ENCODE results near the gene STK31.
A peak's percentile ranks its signal among the peaks of the same experiment; 100 is the strongest.
"Not testable (repeated sequence)": the region's sequence is repeated elsewhere in the genome, so short reads cannot be mapped to it uniquely, and the experiment has no call there.

Gene STK31

DNA sequence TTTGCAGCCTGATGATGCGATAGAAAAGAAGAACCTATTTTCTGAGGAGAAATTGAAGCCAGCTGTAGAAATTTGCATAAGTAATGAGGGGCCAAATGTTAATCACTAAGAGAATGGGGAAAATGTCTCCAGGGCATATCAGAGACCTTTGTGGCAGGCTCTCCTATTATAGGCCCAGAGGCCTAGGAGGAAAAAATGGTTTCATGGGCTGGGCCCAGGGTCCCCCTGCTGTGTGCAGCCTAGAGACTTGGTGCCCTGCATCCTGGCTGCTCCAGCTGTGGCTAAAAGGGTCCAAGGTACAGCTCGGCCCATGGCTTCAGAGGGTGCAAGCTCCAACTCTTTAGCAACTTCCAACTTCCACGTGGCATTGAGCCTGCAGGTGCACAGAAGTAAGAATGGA lies 123.4 kb downstream of the STK31 start:
- Mint-ChIP-seq H3K27me3 (ENCODE audit: low read depth) (peaks cover 3% of the 10 kb centered on the region), H3K27ac (no peak overlapping the region), H3K36me3 (ENCODE audit: low read depth) (peaks cover 5% of the 10 kb centered on the region), H3K4me3 (no peak overlapping the region), H3K4me1 (no peaks in the 10 kb centered on the region), H3K9me3 (peaks cover 59% of the 10 kb centered on the region)
- TF ChIP-seq, protein P1, sequence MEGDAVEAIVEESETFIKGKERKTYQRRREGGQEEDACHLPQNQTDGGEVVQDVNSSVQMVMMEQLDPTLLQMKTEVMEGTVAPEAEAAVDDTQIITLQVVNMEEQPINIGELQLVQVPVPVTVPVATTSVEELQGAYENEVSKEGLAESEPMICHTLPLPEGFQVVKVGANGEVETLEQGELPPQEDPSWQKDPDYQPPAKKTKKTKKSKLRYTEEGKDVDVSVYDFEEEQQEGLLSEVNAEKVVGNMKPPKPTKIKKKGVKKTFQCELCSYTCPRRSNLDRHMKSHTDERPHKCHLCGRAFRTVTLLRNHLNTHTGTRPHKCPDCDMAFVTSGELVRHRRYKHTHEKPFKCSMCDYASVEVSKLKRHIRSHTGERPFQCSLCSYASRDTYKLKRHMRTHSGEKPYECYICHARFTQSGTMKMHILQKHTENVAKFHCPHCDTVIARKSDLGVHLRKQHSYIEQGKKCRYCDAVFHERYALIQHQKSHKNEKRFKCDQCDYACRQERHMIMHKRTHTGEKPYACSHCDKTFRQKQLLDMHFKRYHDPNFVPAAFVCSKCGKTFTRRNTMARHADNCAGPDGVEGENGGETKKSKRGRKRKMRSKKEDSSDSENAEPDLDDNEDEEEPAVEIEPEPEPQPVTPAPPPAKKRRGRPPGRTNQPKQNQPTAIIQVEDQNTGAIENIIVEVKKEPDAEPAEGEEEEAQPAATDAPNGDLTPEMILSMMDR (IDR thresholded peaks at IDR 0.05; ENCODE audit: unreplicated experiment in 3 of 3), result no peak

DNA sequence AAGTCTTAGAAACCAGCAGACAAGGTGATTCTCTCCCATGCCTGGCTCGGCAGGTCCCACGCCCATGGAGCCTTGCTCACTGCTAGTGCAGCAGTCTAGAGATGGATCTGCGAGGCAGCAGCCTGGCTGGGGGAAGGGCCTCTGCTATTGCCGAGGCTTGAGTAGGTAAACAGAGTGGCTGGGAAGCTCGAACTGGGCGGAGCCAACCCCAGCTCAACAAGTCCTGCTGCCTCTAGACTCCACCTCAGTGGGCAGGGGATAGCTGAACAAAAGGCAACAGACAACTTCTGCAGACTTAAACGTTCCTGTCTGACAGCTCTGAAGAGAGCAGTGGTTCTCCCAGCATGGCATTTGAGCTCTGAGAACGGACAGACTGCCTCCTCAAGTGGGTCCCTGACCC lies 134.8 kb downstream of the STK31 start:
- H3K27ac Mint-ChIP-seq; H3K36me3 Mint-ChIP-seq (ENCODE audit: low read depth); H3K27me3 Mint-ChIP-seq (ENCODE audit: low read depth); H3K4me1 Mint-ChIP-seq; H3K4me3 Mint-ChIP-seq: not testable (repeated sequence)
- H3K9me3 Mint-ChIP-seq, result peaks cover 51% of the 10 kb centered on the region

DNA sequence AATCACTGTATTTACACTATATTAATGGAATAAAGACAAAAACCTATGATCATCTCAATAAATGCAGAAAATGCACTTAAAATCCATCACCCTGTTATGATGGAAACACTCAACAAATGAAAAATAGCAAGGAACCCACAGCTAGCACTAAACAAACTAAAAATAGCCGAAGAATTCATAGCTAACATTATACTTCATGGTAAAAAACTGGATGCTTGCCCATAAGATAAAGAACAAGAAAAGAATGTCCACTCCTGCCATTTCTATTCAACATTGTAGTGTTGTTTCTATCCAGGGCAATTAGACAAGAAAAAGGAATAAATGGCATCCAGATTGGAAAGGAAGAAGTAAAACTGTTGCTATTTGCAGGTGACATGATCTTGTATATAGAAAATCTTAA lies 142.1 kb downstream of the STK31 start:
- TF ChIP-seq, protein P1 (IDR thresholded peaks at IDR 0.05; ENCODE audit: unreplicated experiment in 3 of 3), result no peak
- peaks cover 25% of the 10 kb centered on the region for H3K9me3 Mint-ChIP-seq
- H3K4me1 Mint-ChIP-seq, result no peaks in the 10 kb centered on the region
- no peaks in the 10 kb centered on the region for H3K36me3 Mint-ChIP-seq (ENCODE audit: low read depth)
- no peaks in the 10 kb centered on the region for H3K27me3 Mint-ChIP-seq (ENCODE audit: low read depth)
- H3K27ac Mint-ChIP-seq, result no peak overlapping the region
- H3K4me3 Mint-ChIP-seq, result no peak overlapping the region

DNA sequence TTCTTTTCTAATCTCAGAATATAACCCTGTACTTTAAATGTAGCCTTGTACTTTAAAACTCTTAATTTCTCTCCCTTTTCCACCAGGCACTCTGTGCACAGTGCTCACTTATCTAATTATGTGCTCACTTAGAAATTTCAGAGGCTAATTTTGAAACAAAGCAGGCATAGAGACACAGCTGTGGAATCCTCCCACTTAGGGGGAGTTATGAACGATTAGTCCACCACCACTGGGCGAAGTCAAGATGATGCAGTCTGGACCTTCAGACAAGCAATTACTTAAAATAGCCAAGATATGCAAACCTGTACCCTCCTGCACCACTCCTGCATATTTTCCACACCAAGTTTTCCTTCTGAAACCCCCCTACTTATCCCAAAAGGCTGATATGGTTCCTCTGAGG lies 143.0 kb downstream of the STK31 start:
- peaks cover 3% of the 10 kb centered on the region for H3K27me3 Mint-ChIP-seq (ENCODE audit: low read depth)
- H3K9me3 Mint-ChIP-seq, result peaks cover 20% of the 10 kb centered on the region
- H3K27ac Mint-ChIP-seq, result no peak overlapping the region
- TF ChIP-seq, protein P1 (IDR thresholded peaks at IDR 0.05; ENCODE audit: unreplicated experiment in 3 of 3), result no peak
- H3K36me3 Mint-ChIP-seq (ENCODE audit: low read depth), result no peaks in the 10 kb centered on the region
- no peak overlapping the region for H3K4me3 Mint-ChIP-seq
- H3K4me1 Mint-ChIP-seq, result no peaks in the 10 kb centered on the region

DNA sequence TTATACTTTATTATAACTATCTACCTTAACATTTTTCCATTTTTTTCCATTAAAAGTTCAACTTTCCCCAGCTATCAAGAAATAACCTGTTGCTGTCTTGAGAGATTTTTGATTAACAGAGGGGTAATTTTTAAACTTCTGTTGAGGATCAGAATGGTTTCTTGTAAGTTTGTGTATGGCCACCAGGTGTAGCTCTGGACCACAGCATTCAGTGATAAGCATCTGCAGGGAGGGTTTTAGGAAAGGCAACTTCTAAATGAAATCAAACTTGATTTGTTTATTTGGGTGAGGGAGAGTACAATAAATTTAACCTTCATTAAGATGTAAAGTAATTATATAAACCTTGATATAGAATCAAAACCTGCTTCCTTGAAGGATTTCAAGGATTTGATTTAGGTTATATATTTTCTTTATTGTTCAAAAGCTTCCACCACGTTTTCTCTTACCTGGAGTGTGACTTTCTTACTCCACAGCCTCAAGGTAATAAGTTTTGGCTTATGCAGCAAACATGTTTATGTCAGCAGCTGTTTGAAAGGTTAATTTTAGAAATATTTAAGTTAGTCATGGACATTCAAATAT lies 153.3 kb downstream of the STK31 start:
- no peaks in the 10 kb centered on the region for H3K4me1 Mint-ChIP-seq
- no peak overlapping the region for H3K4me3 Mint-ChIP-seq
- no peaks in the 10 kb centered on the region for H3K9me3 Mint-ChIP-seq
- no peaks in the 10 kb centered on the region for H3K27me3 Mint-ChIP-seq (ENCODE audit: low read depth)
- TF ChIP-seq, protein P1 (IDR thresholded peaks at IDR 0.05; ENCODE audit: unreplicated experiment in 3 of 3), result peak; percentile 67 to 70 (median 68)
- no peak overlapping the region for H3K27ac Mint-ChIP-seq
- no peaks in the 10 kb centered on the region for H3K36me3 Mint-ChIP-seq (ENCODE audit: low read depth)

DNA sequence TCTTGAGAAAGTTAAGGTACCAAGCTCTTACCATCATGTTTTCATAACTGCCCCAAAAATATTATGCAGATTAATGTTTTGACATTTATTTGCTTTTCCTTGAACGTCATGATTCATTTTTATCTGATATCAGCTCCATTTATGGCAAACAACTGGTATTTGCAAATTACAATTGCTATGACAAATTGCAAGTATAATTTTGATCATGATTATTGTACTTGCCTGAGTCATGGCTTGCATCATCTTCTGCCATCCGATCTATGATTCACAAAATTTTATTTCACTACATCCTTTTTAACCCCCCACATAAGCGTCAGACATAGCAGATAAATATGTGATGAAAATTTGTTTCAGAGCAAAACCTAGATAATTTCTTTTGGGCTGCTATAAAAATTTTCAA lies 155.0 kb downstream of the STK31 start:
- Mint-ChIP-seq H3K4me1 (no peaks in the 10 kb centered on the region), H3K9me3 (no peaks in the 10 kb centered on the region), H3K27me3 (ENCODE audit: low read depth) (no peaks in the 10 kb centered on the region), H3K27ac (no peak overlapping the region), H3K36me3 (ENCODE audit: low read depth) (no peaks in the 10 kb centered on the region), H3K4me3 (no peak overlapping the region)
- TF ChIP-seq, protein P1 (IDR thresholded peaks at IDR 0.05; ENCODE audit: unreplicated experiment in 3 of 3), result no peak

All from nephron (organoid).